GM12874 (cell line): Measurements from ENCODE around the gene STAT4.

Experiments used
- TF ChIP-seq, protein P1 (sequence below): IDR thresholded peaks from 2 replicates; pipeline ENCODE4 v1.5.1; 2011; ENCODE audit warnings: low read depth, mild to moderate bottlenecking, control low read depth, low read length, moderate library complexity; ENCODE audit not compliant: insufficient read depth

The STAT4 gene

GRCh38 chr2:191019376-191019775, 131.4 kb downstream of the STAT4 start:
- TF ChIP-seq, protein P1, sequence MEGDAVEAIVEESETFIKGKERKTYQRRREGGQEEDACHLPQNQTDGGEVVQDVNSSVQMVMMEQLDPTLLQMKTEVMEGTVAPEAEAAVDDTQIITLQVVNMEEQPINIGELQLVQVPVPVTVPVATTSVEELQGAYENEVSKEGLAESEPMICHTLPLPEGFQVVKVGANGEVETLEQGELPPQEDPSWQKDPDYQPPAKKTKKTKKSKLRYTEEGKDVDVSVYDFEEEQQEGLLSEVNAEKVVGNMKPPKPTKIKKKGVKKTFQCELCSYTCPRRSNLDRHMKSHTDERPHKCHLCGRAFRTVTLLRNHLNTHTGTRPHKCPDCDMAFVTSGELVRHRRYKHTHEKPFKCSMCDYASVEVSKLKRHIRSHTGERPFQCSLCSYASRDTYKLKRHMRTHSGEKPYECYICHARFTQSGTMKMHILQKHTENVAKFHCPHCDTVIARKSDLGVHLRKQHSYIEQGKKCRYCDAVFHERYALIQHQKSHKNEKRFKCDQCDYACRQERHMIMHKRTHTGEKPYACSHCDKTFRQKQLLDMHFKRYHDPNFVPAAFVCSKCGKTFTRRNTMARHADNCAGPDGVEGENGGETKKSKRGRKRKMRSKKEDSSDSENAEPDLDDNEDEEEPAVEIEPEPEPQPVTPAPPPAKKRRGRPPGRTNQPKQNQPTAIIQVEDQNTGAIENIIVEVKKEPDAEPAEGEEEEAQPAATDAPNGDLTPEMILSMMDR, result no peak

- TF ChIP-seq, protein P1, result no peak
These were observed 132.1 kb downstream of the STAT4 start for GRCh38 chr2:191018643-191019119.

- TF ChIP-seq, protein P1, result no peak
These were observed 132.7 kb downstream of the STAT4 start for GRCh38 chr2:191018048-191018447.

GRCh38 chr2:191015831-191016230, 135.0 kb downstream of the STAT4 start:
- TF ChIP-seq, protein P1, result no peak

- TF ChIP-seq, protein P1, result no peak
These were observed 135.6 kb downstream of the STAT4 start for GRCh38 chr2:191015239-191015638.

- TF ChIP-seq, protein P1, result no peak
These were observed 136.2 kb downstream of the STAT4 start for GRCh38 chr2:191014653-191015020.

DNA sequence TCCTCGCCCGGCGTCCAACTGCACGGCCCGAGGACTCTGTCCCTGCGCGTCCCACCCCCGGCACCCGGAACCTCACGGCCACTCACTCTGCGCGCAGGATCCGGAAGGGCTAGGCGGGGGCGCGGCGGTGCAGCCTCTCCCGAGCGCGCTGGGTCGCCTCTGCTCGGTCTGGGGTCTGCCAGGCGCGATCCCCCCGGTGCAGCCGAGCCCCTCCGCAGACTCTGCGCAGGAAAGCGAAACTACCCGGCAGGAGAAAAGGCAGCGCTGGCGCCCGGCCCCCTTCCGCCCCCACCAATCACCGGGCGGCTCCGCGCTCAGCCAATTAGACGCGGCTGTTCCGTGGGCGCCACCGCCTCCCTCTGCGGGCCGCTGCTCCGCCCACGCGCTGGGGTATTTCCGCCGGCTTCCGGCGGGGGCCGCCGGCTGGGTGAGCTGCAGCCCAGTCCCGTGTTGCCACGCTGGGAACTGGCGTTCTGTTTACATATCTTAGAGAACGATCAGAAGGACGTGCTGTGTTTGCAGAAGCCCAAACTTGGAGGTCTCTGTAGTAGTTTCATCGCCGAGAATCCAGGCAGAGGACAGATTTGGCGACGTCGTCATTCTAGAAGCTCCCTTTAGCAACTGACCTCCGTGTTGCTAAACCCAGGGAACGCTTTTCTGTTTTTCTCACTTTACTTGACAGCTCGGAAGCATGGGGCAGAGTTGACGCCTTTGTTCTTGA, 136.7 kb downstream of the STAT4 start, which contains the start of gene STAT1:
STAT1 (minus strand) TSS at position 240 of the 721 bp plus-strand sequence. CDS start 4,168 bp downstream, outside the sequence.
- TF ChIP-seq, protein P1, result no peak
